Activated CD4-positive, CD25-positive, alpha-beta regulatory T cell treated with anti-CD3 and anti-CD28 coated beads, Interleukin-2, amount 50 U/mL, for 72 hours (primary cell): ENCODE measurements around the gene PNO1.

Experiments
- DNase-seq: peaks from one replicate; pipeline ENCODE4 v3.0.0; 2021

The PNO1 gene

DNA sequence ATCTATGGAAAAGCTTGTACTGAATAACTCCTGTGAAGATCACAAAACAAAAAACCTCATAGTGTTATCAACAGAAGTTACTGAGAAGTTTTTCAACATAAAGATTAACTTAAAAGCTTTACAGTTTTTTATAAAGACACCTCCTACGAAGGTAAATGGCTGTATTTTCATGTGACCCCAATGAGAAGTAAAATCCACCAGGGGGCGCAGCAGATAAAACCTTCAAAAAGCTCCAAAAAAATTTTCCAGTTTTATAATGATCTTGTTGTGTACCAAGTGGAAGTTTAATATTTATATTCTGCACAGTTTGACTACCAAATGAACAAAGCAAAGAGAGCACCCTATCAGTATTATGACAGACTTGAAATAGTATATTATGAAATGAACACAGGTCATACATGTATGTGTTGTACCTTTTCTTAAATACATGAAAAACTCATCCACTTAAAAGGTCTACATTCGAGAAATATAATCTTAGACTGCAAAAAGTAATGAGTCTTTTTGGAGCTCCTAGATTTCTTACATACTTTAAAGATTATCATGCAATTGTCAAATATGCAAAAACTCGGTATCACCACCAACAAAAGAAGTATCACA, 38.5 kb downstream of the PNO1 start:
- no peak for DNase-seq

DNA sequence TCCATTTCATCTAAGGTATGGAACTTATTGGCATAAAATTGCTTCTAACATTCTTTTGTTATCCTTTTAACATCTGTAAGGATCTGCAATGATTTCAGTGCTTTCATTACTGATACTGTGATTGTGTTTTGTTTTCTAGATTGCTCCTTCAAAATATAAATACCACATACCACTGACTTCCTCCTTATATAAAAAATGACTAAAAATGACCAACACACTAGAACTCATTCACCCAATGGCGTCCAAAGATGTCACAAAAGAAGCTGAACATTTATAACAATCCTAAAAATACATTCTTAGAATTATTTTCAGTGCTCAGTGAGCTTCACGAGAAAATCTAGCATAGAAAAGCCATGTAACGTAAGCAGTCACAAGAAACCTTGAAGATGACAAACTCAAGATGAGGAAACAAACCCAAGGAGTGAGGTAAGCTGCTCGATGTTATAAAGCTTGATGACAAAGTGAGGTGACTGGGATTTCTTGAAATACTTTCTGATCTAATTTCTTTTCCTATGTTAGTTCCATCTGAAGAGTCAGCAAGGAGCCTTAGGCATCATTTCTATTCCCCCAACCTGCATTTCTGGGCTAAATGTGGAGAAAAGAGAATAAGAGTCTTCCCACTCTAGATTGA, 42.6 kb downstream of the PNO1 start:
- DNase-seq: no peak

DNA sequence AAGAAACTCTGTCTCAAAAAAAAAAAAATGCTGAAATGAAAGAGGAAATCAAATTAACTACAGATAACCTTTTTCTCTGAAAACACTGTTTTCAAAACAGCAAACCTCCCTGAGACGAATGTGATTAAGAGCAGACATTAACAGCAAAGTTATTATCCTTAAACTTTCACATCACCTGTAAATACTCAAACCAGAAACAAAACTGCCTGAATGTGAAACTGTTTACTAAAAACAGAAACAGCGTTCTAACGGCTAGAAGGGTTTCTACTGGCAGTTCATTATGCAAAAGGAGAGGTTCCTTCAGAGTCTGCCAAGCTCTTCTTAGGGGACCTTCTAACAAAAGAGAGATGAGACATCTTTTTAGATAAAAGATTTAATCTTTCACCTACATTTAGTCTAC, 45.9 kb downstream of the PNO1 start:
- DNase-seq: no peak

DNA sequence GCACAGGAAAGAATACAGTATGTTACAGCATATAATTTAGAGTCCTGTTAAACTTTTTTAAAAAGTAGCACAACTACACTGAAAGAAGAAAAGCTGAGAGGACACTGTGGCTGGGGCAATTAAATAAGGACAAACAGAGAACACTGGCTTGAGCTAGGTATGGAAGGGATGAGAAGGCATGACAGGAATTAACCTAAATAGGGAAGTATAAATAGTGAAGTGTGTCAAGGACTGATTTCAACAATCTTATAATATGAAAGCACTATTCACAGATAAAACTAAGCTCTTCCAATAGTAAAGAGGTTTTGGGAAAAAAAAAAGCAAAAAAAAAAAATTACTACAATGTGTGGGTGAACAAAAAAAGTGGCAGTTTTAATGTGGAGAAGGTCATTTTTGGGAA, 49.1 kb downstream of the PNO1 start:
- DNase-seq: no peak

DNA sequence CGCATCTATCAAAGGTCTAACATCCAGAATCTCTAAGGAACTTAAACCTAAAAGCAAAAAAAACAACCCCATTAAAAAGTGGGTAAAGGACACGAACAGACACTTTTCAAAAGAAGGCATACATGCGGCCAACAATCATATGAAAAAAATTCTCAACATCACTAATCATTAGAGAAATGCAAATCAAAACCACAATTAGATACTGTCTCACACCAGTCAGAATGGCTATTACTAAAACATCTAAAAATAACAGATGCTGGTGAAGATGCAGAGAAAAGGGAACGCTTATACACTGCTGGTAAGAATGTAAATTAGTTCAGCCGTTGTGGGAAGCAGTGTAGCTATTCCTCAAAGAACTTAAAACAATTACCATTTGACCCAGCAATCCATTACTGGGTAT, 56.7 kb downstream of the PNO1 start:
- DNase-seq: no peak

DNA sequence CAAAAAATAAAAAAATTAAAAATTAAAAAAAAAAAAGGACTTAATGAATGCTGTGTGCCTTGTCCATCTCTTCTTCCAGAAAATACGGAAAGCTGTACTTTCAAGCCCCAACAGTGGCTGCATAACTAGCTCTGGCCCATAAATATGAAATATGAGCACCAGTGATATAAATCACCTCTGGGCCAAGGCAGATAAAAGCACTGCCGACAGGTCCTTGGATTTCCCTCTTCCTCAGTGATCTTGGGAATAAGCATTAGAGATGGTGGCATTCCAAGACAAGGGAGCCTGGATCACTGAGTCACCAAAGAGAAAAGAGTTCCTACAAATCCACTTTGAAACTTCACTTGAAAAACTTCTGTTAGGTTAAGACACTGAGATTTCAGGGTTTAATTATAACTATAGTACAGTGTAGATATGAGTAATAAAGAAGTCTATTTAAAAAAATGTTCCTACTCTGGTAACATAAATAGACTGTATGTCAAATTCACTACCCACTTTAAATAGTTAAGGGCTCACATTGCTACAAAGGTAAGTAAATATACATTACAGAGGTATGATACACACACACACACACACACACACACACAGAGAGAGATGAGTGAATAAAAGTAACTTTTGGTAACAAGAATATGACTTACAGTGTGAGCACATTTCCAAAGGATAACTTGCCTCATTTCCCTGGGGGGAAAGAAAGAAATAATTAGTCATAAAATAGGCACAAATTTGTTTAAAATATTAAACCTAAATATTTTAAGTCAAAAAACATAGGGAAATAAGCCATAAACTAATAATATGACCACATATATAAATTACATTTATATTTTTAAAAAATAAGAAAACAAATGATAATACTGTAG, 59.0 kb downstream of the PNO1 start:
- DNase-seq: no peak

DNA sequence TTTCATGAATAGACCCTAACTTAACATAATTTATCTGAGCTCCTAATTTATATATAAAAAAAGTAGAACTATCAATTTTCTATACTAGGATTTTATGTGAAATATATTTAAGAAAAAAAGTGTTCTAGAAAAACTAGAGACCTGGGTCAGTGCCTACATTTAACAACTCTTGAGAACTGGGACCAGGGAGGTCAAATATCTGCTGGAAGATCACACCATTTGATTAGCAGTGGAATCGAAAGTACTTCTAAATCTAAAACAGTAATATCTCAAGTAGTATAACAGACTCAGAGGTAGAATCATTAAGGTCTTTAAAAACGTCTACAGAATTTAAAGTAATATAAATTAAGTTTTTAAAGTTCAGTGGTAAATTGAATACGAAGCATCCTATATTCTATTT, 60.0 kb downstream of the PNO1 start:
- no peak for DNase-seq

DNA sequence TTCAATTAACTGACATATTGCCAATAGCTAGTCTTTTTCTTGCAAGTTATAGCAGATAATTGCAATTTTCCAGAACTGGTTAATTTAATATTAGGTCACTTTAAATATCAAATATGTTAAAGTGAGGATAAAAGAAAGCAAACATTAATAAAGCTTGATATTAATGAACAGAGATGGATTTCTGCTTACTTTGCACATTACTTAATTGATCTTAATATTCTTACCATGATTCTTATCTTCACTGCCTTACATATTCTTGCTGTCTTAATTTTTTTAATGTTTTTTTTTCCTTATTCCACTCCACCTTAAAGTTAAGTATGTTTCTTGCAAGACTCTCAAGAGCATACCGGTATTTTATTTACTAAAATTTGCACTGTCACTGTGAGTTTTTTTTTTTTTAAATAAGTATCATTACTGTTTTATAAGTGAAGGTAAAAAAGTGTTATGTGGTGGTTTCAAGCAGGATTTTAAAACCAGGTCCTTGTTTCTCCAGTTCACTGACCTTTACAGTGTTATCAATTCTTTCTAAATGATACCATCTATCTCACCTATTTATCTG, 60.7 kb downstream of the PNO1 start:
- DNase-seq: no peak

DNA sequence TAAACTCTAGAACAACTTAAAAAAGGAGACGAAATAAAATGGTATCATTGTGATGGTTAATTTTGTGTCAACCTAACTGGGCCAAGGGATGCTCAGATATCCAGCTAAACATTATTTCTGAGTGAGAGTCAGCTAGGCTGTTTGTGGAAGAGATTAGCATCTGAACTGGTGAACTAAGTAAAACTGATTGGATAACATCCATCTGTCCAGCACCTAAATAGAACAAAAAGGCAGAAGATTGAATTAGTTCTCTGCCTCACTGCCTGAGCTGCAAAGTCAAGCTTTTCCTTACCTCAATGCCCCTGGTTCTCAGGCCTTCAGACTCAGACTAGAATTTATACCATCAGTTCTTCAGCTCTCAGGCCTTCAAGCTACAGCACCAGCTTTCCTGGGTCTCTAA, 64.6 kb downstream of the PNO1 start:
- no peak for DNase-seq

DNA sequence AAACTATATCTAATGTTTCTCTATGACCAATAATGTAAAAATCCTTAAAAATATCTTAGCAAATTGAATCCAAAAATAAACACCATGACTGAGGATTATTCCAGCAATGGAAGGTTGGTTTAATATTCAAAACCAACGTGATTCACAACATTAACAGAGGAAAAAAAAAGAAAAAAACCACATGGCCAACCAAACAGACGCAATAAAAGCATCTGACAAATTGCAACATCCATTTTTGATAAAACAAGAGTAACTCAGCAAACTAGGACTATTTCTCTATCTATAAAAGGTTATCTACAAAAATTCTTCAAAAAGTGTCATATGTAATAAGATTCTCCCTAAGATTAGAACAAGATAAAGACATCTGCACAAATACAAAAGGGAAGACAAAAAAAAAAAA, 65.7 kb downstream of the PNO1 start:
- no peak for DNase-seq

DNA sequence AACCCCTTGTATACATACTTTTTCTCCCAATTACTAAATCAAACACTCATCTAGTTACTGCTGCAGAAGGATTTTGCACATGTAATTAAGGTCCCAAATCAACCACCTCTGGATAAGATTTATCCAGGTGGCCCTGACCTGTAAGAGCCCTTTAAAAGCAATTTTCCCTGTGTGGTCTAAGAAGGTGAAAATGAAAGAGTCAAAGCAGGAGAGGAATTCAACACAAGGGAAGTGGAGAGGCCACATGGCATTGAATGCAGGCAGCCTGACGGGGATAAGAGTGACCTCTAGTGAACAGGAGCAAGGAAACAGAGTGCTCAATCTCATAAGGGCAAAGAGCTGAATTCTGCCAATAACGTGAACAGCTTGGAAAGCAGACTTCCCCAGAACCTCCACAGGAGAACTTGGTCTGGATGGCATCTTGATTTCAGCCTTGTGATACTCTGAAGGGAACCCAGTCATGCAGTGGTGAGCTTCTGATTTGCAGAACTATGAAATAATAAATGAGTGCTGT, 67.5 kb downstream of the PNO1 start:
- DNase-seq: no peak
